ENCODE measurements around the gene PLAC9.
A peak's percentile ranks its signal among the peaks of the same experiment; 100 is the strongest.

Gene PLAC9

DNA sequence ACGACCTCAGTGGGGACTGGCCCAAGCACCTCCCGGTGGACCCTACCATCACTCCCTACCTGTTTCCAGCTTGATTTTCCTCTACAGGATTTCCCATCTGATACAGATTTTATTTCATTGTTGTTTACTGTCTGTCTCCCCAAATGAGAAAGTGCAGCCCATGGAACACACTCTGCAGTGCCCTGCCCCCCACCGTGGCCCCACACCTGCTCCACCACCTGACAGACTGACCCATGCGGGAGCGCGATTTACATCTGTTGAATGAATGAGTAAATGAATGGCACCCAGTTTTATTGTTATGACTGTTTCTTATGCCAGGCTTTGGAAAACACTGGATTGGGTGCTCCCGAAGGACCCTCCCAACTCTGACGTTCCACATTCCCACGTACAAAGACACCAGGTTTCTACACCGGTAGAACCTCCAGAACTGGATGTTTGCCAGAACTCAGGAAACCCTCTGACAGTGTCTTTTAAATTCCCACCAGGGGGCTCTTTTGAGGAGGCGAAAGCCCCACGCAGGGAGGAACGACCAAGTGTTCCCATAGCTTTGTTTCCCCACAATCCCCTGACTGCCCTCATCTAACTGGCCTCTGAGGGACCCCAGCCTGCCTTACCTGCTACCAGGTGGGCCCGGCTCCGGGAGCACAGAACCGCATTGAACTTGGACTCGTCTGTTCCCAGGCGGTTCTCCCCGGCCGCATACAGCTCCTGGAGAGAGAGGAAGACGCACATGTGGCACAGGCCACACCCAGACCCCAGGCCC lies 29.0 kb downstream of the PLAC9 start:
- DNase-seq, result peak; percentile 9

GRCh38 chr10:80163741-80164341 lies 31.3 kb downstream of the PLAC9 start:
- DNase-seq, result no peak

DNA sequence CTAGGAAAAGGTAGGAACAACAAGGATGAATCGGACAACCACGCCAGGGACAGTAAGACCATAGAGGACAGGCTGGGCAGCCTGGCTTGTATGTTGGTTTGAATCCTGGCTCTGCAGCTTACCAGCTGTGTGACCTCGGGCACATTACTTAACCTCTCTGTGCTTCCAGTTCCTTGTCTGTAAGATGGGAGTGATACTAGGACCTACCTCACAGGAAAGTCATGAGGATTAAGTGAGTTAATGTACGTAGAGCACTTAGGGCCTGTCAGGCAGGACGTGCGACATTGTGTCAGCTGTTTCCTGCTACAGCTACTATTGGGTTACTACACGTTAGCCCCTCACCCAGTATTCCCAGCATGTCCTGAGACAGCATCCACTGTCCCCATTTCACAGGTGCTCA lies 32.1 kb downstream of the PLAC9 start:
- DNase-seq, result no peak

DNA sequence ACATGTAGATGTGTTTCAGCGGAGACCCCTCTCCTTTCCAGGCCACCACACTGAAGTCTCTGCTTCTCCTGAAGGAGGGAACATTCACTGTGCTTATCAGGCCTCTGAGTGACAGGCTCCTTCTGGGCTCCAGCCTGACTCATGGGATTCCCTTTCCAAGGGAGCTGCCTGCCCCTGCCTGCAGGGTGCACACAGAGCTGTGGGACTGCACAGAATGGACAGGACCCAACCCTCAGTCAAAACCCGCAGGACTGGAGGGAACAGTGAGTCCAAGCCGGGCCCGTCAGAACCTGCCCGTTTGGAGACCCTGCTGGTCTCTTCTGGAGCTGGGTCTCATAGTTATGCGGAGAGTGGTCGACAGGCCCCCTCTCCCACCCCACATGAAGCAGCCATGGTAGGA lies 32.6 kb downstream of the PLAC9 start:
- DNase-seq, result no peak

GRCh38 chr10:80166581-80167470 lies 34.3 kb downstream of the PLAC9 start:
- DNase-seq, result no peak

- no peak for DNase-seq
Observed at GRCh38 chr10:80167471-80168161, 35.1 kb downstream of the PLAC9 start.

DNA sequence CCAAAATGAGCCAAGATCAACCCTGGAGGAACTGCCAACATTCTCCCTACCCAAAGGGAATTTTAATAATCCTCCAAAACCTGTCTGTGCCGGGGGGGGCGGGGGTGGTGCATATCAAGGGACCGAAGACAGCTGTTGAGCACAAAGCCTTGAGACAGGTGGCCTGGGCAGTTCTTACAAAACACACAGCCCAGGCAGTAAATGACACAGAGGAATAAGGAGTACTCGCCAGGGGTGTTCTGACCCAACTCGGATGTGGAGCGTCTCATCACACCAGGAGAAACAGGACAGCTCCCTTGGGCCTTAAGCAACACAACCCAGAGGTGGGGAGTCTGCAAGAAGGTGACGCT lies 35.6 kb downstream of the PLAC9 start:
- DNase-seq, result no peak

DNA sequence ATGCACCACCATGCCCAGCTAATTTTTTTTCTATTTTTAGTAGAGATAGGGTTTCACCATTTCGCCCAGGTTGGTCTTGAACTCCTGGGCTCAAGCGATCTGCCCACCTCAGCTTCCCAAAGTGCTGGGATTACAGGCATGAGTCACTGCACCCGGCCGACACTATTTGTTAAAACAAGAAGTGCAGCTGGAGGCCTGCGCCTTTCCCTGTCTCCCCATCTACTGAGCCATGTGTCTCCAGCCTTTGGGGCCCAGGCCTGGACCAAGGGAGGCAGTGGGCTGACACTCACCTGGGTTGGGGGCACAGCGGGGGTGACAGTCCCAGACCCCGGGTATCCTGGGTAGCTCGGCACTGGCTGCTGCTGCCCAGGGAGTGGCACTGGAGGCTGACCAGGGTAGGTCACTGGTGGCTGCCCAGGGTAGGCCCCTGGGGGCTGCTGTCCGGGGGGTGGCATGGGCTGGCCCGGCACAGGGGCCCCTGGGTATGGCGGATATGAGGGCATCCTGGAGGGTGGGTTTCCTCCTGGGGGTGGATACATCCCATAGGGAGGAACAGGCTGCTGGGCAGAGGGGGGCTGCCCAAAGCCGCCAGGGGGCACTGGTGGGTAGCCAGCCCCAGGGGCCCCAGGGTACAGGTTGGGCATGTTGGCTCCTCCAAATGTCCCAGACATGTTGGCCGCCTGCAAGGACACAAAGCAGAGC lies 36.3 kb downstream of the PLAC9 start:
- no peak for DNase-seq

- DNase-seq, result no peak
Observed at GRCh38 chr10:80170026-80170425, 37.5 kb downstream of the PLAC9 start.

DNA sequence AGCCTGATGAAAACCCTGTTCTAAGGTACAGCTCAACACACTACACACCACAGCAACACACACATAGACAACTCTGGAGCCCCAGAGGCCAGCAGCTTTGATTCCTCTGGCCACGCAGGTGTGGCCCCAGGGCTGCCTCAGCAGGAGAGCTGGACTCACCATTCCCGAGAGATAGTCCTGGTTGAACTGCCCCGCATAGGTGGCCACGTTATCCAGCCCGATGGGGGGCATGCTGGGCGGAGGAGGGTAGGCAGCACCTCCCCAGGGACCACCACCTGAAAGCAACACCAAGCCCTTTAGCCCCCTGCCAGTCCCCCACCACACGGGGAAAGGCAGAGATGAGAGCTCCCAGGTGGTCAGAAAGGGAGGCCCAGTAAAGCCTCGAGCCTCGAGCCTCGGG lies 38.1 kb downstream of the PLAC9 start:
- no peak for DNase-seq

- DNase-seq, result peak; percentile 41
Observed at GRCh38 chr10:80171248-80171660, 38.7 kb downstream of the PLAC9 start.

GRCh38 chr10:80172896-80173295 lies 40.4 kb downstream of the PLAC9 start:
- DNase-seq, result peak; percentile 51

DNA sequence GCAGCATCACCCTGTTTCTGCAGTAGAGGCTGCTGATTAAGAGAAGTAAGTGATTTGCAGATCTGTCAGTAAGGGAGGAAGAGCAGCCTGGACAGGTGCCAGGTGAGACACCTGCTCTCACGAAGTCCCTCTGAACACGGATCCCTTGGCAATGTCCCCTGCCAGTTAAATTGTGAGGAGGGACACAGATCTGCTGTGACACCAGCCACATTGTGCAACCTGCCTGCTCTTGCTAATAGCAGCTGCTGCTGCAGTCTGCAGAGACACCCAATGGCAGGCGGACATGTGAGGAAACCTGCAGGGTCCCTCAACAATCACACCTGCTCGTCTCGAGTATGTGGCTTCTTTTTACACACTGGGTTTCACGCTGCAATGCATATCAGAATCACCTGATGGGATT lies 40.9 kb downstream of the PLAC9 start:
- peak; percentile 95 for DNase-seq

DNA sequence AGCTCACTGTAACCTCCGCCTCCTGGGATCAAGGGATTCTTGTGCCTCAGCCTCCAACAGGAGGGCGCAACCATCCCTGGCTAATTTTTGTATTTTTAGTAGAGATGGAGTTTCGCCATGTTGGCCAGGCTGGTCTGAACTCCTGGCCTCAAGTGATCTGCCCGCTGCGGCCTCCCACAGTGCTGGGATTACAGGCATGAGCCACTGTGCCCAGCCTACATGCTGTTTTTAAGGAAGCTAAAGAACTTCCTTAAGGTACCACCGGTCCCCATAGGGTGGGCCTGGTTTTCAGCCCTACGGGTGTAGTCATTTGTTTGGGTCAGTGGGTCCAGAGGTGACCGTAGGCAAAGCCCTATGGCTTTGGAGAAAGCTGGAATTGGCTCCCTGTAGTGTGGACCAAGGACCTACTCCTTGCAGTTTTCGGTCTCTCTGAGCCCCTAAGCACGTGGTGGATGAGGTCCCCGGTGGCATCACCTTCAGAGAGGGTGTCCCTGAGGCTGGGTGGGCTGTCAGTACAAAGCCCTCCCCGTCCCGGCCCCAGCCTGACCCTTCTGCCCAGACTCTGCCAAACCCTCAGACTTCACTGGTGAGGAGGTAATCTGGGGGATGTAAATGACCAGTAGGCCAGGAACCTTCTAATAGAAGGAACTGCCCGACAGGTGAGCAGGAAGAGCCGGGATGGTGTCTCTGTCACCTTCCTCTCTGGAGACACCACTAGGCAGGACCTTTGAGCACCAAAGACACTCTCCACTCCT lies 42.3 kb downstream of the PLAC9 start:
- DNase-seq, result no peak

- no peak for DNase-seq
Observed at GRCh38 chr10:80176526-80176925, 44.0 kb downstream of the PLAC9 start.

GRCh38 chr10:80177781-80178636 lies 45.5 kb downstream of the PLAC9 start:
- no peak for DNase-seq

DNA sequence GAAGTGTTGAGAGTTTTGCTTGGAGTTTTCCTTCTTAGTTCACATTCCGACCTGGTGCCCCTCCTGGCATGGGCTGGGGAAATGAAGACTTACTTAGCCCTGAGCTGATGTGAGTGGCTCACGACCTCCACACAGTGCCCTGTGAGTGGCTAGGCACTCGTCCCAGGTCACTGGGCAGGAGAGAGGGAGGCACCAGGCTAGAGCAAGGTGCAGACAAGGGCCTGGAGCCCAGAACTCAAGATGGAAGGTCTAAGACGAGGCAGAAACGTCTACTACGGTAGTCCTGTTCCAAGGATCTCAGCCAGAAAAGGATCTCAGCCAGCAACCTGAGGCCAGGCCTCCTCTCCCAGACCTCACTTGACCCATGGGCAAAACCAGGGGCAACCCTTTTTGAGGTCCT lies 50.5 kb downstream of the PLAC9 start:
- no peak for DNase-seq

GRCh38 chr10:80183436-80183835 lies 50.9 kb downstream of the PLAC9 start:
- no peak for DNase-seq

DNA sequence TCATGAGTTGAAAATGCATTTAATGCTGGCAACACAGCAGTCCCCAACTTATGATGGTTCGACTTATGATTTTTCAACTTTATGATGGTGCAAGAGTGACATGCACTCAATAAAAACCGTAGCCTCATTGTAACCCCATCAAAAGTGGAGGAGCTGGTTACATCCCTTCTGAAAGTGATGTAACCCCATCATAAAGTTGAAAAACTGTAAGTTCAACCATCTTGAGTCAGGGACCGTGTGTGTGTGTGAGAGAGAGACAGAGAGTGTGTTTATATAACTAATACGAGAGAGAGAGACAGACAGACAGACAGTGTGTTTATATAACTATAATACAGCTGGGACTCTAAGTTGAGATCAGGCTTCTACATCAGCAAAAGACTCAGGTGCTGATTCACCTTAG lies 51.8 kb downstream of the PLAC9 start:
- no peak for DNase-seq

DNA sequence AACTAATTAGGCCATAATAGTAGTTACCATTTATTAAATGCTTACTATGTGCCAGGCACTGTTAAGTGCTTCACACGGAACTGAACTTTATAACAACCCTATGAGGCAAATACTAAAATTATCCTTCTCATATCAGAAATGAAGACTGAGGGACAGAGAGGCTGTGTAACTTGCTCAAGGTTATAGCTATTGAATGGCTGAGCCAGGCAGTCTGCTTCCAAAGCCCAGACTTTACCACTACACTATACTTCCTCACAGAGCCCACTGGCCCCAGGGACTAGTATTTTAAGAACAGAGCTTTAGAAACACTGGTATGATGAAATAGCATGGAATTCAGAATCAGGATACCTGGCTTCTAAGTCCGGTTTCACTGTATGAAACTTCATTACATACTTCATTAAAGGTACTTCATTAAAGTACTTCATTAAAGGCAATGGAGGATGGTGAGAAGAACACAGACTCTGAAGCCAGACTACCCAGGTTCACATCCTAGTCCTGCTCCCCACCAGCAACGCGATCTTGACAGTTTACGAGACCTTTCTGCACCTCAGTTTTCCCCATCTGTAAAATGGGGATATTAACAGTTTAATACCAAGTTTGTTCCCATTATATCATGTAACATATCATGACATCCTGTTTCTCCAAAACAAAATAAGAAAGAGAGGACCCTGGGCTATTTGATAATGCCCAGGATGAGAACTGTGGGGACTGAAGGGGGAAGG lies 53.2 kb downstream of the PLAC9 start:
- no peak for DNase-seq
